TTC549 (cell line): ENCODE data around the gene DVL1.

Source experiments
- FAIRE-seq: peaks from 2 replicates; lab custom pipeline; 2012; peaks lifted over from hg19 to GRCh38; lab: Jason Lieb, UNC

DVL1 gene

GRCh38 chr1:1355416-1355815 is 6.2 kb upstream of the DVL1 start:
- no peak for FAIRE-seq

DNA sequence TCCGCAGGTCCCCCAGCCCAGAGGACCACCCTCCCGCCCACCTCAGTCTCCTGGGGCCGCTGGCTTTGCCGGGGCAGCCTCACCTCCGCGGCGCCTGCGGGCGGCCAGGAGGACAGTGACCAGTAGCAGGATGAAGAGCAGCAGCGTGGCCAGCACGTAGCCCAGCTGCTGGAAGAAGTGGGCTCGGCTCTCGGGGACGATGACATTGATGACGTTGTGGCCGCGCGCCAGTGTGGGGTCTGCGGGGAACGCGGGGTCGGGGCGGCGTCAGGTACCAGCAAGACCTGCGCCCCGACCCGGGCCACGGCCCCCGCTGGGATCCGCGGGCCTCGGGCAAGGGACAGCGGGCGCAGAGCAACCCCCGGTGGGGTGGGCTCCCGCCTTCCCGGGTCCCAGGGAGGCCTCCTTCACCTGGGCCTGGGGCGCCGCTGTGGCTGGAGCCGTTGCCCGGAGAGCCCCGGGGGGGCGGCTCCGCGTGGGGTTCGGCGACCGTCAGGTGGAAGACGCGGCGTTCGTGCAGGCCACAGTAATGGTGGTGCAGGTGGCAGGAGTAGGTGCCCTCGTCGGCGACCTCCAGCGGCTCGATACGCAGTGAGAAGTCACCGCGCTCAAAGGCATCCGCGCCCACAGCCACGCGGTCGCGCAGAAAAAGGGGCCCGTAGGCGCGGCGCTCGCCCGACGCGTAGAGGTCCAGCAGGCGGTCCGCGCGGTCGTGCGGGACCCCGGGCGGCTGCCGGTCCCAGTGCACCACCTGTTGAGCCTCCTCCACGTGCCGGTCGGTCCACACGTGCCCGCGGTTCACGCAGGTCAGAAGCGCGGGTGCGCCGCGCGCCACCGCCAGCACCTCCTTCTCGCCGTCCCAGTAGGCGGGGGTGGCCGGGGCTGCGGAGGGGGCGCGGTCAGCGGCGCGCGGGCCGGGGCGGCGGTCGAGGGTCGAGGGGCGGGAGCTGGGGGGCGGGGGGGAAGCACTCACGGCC is 5.3 kb upstream of the DVL1 start:
- FAIRE-seq, result no peak

GRCh38 chr1:1353389-1354151 is 4.4 kb upstream of the DVL1 start:
- no peak for FAIRE-seq

DNA sequence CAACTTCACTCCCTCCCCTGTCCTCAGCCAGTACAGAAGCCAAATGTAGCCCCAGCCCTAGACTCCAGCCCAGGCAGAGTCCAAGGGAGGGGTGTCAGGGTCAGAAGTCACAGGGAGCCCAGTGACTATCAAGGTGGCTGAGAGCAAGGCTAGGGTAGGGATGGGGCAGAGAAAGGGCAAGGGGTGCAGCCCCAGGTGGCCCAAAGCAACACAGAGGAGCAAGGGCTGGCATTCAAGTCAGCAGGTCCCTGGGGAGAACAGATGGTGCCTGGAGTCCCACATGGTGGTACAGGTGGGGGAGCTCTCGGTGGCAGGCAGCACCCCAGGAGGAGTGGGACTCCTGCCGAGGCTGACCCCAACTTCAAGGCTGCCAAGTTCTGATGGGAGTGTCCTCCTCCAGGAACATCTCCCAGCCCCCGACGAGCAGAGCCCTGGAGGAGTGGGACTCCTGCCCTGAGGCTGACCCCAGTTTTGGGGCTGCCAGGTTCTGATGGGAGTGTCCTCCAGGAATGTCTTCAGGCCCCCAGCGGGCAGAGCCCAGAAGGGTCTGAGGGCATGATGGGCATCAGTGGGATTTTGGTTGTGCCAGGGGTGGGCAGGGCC is 3.7 kb upstream of the DVL1 start:
- no peak for FAIRE-seq

DNA sequence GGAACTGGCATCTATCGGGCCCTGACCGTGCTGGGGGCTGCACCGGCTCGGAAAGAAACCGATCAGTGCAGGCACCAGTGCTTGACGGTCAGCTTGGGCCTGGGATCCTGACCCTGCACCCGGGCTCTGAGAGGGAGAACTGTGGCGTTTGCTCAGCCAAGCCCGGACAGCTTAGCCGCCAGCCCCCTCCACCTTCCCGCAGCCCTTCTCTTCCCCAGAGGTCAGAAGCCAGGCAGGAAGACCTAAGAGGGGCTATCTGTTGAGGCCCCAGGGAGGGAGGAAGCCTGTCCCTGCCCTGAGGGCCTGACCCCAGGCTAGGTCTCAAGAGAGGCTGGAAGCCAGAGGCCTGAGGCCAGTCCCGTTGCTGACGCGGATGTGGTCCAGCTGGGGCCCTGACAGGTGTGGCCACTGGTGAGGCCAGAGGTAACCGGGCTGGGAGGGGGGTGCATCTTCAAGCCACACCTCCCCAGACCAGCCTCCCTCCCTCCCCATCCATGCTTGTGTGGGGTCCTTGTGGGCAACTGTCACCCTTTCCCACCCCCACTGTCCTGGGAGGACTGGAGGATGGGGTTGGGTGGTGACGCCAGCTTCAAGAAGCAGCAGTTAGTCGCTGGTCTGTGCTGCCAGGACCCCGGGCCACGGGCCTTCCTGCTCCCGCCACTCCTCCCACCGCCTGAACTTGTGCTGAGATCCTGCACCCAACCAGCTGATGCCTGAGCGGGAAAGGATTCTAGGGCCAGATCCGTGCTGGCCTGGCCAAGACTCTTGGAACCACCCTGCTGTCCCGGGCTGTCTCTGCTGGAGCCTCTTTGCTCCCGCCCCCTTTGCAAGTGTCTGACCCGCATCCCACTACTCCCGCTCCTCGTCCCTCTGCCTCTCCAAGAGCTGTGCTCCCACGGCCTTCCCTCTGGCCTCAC is 2.6 kb upstream of the DVL1 start:
- no peak for FAIRE-seq

GRCh38 chr1:1348420-1349255 is 580 bp downstream of the DVL1 start:
- FAIRE-seq, result no peak

- FAIRE-seq, result no peak
These were observed 1.4 kb downstream of the DVL1 start for GRCh38 chr1:1347663-1348419.

- FAIRE-seq, result no peak
These were observed 2.1 kb downstream of the DVL1 start for GRCh38 chr1:1347026-1347595.

DNA sequence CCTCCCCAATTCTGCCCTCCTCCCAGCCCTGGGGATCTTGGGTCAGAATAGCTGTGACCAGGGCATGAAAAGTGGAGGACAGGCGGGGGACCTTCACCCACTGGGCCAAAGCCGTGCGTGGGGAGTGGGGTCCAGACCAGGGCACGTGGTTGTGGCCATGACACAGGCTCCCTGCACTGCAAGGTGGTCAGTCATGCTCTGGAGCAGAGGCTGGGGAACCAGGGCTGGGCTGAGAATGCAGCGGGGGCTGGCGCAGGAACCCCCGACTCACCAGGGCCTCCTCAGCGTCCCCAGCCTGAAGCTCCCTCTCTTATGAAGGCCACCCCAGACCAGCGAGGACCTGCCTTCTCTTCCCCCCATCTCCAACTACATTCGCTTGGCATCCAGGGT is 2.7 kb downstream of the DVL1 start:
- no peak for FAIRE-seq

- FAIRE-seq, result no peak
These were observed 3.2 kb downstream of the DVL1 start for GRCh38 chr1:1345860-1346500.

DNA sequence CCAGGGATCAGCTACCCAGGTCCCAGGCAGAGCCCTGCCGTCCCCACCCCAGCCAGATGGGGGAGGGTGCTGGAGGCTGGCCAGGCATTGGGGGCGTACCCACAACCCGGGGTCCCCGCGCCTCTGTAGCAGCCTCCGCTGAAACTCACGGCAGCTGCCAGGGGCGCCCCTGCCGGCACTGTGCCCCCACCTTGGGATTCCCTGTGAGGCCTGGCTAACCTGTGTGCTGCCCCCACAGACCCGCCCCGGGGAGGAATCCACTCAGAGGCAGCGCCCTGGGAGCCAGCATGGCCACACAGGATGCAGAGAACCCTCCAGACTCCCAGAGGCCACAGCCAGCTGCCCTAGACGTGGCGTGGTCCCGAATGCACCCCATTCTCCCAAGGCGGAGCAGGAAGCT is 3.8 kb downstream of the DVL1 start:
- FAIRE-seq, result no peak

- FAIRE-seq, result no peak
These were observed 4.4 kb downstream of the DVL1 start for GRCh38 chr1:1344655-1345361.

GRCh38 chr1:1343811-1344421 is 5.3 kb downstream of the DVL1 start:
- FAIRE-seq, result no peak

DNA sequence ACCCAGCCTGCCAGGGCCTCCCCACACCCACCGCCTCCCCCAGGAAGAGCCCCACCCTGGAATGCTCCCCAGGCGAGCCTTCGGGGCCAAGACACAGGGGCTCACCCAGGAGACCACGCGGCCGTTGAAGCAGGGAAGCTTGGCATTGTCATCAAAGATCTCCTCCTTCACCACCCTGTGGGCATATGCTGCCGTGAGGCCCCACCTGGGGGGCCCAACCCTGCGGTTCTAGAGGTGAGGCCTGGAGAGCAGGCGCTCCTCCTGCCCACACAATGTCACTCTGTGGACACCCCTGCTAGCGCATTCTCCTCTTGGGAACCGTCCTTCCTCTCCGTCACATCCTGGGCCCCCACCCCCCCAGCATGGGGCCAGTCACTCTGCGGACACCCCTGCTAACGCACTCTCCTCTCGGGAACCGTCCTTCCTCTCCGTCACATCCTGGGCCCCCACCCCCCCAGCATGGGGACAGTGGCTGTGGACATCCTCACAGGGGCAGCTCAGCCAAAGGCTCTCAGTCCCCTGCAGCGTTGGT is 6.6 kb downstream of the DVL1 start:
- FAIRE-seq, result no peak

GRCh38 chr1:1342061-1342562 is 7.1 kb downstream of the DVL1 start:
- FAIRE-seq, result no peak

GRCh38 chr1:1341549-1342021 is 7.6 kb downstream of the DVL1 start:
- FAIRE-seq, result no peak

- FAIRE-seq, result no peak
These were observed 8.2 kb downstream of the DVL1 start for GRCh38 chr1:1340791-1341548.
